HG02981 (cell line): Measurements from ENCODE around the gene SIGLECL1.
"Not testable (repeated sequence)": the region's sequence is repeated elsewhere in the genome, so short reads cannot be mapped to it uniquely, and the experiment has no call there.

ENCODE experiments used
- ATAC-seq: cut with Tn5 transposase; IDR thresholded peaks from one replicate; pipeline ENCODE4 v1.9.1; 2021; ENCODE audit warnings: mild to moderate bottlenecking, moderate library complexity; ENCODE audit not compliant: unreplicated experiment

The SIGLECL1 gene

DNA sequence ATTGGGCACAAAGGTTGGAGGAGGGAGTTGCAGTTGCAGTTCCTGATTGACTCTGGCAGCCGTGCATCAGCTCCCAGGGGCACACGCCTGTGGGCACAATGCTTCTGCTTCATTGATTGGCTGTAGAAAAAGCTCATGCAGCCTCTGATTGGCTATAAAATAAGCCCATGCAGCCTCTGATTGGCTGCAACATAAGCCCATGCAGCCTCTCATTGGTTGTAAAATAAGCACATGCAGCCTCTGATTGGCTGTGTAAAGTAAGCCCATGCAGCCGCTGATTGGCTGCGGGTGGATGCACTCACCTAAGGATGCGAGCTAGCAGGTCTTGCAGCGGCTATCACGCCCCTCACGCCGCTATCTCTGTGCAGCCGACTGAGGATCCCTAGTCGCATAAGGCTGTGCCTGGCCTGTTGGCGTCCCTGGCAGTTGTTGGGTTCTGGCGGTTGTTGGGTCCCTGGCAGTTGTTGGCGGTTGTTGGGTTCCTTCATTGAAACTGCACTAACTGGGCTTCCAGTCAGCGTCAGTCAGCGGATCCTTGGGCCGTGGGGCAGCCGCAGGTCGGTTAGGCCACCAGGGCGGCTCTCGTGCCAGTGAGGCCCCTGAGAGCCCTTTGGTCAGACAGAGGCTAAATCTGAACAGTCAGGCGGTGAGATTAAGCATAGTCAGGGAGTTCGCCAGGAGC, at the start of gene SIGLECL1:
Gene SIGLECL1, plus strand, starts transcription at position 295 of the 682 bp plus-strand sequence. CDS start 12,993 bp downstream, outside the sequence.
- ATAC-seq: no peak

DNA sequence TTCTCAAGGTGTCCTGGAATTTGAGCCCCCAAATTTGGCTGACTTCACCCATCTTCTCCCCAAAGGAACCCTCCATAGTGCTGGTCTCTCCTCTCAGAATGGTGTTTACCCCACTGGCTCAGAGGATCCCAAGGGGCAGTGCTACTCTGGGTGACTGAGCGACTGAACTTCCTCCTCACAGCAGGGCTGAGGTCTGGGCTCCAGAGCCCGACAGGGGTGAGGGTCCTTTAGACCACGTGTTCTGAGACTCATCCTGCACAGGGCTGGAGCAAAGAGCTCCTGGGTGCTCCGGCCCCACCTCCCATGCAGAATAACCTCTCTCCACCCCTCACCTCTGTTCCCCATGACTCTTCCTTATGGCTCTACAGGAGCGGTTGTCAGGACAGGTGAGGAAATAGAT, 49.2 kb upstream of the SIGLECL1 start:
- no peak for ATAC-seq

DNA sequence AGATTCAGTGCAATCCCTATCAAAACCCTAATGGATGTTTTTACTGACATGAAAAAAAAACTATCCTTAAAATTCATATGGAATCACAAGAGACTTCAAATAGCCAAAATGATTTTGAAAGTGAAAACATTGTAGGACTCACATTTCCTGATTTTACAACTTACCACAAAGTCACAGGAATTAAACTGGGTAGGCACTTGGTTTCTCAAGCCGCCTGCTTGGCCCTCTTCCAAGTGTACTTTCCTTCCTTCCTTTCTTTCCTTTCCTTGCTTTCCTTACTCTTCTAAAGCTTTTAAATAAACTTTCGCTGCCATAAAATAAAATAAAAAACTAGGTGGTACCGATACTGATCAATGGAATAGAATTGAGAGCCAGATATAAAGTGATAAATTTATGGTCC, 47.0 kb upstream of the SIGLECL1 start:
- no peak for ATAC-seq

DNA sequence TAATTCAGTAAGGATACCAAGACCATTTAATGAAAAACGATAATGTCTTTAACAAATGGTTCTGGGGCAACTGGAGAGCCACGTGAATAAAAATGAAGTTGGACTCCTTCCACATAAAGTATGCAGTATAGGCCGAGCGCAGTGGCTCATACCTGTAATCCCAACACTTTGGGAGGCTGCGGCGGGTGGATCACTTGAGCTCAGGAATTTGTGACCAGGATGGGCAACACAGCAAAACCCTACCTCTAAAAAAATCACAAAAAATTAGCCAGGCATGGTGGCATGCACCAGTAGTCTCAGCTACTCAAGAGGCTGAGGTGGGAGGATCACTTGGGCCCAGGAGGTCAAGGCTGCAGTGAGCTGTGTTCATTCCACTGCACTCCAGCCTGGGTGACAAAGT, 46.6 kb upstream of the SIGLECL1 start:
- no peak for ATAC-seq

DNA sequence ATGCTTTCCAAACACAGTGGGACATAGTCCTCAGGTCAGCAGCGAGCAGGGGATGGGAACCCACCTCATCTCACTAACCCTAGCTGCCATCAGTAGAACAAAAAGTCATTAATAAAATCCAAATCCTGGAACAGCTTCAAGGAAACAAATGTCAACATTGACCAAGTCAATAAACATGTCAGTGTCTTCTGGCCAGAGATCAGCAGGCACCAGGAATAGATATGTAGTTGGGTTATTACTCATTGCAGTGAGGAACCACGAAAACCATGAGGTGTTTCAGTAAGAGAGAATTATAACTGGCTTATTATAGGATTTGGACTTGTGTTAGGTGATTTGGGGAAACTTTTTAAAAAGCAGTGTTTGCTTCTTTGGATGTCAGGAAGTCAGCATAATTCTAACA, 43.1 kb upstream of the SIGLECL1 start:
- ATAC-seq: no peak

DNA sequence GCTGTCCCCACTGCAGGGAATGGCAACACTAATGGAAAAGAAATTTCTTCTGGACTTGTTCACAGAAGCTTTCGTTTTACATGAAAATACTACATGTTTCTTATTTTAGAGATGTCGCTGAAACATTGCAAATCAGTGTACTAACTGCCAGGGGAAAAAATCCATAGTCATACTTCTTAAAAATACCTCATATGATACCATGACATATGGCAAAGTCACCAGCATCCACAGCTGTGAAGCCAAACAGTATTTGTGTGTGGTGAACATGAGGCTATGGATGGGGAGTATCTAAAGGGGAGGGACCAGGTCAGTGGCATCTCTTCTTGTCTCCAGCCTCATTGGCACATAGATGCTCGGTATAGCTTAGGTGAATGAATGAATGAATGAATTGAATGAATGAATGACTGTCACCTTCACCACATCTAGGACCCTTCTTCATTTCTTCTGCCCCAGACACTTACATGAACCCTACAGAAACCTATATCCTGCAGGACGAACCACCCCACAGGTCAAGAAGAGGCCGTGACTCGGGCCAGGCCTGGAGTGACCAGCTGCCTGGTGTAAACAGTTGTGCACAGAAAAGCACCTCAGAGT, 40.6 kb upstream of the SIGLECL1 start:
- no peak for ATAC-seq

DNA sequence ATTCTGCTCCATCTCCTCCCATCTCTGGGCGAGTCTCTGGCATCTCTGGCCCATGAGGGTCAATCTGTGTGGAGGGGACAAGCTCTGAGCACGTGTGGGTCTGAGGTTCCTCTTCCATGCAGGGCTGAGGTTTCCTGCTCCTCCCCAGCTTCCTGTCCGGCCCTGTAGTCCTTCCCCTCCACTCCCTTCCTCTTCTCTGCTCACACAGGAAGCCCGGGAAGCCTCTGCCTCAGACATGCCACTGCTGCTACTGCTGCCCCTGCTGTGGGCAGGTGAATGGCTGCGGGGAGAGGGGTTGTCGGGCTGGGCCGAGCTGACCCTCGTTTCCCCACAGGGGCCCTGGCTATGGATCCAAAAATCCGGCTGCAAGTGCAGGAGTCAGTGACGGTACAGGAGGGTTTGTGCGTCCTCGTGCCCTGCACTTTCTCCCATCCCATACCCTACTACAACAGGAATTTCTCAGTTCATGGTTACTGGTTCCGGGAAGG, 40.0 kb upstream of the SIGLECL1 start:
- not testable (repeated sequence) for ATAC-seq

DNA sequence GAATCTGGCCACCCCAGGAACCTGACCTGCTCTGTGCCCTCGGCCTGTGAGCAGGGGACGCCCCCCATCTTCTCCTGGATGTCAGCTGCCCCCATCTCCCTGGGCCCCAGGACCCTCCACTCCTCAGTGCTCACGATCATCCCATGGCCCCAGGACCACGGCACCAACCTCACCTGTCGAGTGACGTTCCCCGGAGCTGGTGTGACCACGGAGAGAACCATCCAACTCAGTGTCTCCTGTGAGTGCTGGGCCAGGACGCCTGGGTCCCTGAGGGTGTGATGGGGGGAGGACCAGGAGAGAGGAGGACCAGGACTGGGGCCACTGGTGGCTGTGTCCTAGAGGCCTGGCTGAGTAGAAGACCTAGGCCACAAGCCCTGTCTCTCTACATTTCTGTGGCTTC, 39.0 kb upstream of the SIGLECL1 start:
- ATAC-seq: no peak

DNA sequence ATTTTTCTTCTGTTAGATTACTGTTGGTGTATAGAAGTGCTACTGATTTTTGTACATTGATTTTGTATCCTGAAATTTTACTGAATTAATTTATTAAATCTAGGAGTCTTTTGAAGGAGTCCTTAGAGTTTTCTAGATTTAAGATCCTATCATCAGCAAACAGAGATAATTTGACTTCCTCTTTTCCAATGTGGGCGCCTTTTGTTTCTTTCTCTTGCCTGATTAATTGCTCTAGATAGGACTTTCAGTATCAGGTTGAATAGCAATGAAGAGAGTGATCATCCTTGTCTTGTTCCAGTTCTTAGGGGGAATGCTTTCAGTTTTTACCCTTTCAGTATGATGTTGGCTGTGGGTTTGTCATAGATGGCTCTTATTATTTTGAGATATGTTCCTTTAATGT, 31.6 kb upstream of the SIGLECL1 start:
- ATAC-seq: no peak

DNA sequence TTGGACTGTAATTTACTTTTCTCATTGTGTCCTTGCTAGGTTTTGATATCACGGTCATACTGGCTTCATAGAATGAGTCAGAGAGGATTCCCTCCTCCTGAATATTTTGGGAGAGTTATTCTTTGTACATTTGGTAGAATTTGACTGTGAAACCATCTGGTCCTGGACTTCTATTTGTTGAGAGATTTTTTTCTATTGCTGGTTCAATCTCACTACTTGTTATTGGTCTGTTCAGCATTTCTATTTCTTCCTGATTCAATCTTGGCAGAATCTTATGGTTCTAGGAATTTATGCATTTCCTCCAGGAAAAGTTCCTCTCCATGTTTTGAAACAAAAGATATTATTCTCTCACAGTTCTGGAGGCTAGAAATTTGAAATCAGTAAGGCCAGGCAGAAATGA, 30.9 kb upstream of the SIGLECL1 start:
- no peak for ATAC-seq

DNA sequence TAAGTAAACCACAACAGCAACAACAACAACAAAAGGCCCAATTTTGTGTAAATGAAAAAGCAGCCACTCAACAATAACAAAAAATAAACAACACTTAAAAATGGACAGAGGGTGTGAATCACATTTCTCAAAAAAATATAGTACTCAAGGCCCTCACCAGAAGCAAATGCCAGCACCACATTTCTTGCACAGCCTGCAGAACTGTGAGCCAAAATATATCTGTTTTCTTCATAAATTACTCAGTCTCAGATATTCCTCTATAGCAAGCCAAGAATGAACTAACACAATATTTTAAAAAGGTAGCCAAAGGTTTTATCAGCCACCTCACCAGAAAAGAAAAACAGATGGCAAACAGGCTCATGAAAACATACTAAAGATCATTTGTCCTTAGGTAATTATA, 29.9 kb upstream of the SIGLECL1 start:
- ATAC-seq: no peak

DNA sequence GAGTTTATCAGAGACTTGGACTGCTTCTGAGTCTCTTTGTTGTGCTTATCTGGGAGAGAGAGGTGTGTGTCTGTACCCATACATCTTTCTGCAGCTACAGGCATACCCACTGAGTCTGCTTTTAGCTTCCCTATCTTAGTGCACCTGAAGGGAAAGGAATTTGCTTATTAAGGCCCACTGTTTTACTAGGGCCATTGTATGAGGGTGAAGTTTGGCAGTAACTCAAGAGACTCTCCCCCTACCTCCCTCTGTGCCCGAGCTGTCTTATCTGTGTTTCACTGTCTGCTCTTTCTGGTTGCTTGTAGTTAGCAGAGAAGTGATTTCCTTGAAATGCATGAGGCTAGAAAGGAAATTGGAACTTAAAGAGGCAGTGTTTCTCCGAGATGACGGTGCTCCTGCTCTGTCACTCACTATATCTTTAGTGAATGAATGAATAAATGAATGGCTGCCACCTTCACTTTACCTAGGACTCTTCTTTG, 26.7 kb upstream of the SIGLECL1 start:
- no peak for ATAC-seq

DNA sequence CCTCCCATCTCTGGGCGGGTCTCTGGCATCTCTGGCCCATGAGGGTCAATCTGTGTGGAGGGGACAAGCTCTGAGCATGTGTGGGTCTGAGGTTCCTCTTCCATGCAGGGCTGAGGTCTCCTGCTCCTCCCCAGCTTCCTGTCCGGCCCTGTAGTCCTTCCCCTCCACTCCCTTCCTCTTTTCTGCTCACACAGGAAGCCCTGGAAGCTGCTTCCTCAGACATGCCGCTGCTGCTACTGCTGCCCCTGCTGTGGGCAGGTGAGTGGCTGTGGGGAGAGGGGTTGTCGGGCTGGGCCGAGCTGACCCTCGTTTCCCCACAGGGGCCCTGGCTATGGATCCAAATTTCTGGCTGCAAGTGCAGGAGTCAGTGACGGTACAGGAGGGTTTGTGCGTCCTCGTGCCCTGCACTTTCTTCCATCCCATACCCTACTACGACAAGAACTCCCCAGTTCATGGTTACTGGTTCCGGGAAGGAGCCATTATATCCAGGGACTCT, 25.9 kb upstream of the SIGLECL1 start, which contains the start of gene CD33:
Gene CD33, plus strand, starts transcription at position 183 of the 496 bp plus-strand sequence. Its CDS starts 39 bp downstream, at position 222.
- not testable (repeated sequence) for ATAC-seq

DNA sequence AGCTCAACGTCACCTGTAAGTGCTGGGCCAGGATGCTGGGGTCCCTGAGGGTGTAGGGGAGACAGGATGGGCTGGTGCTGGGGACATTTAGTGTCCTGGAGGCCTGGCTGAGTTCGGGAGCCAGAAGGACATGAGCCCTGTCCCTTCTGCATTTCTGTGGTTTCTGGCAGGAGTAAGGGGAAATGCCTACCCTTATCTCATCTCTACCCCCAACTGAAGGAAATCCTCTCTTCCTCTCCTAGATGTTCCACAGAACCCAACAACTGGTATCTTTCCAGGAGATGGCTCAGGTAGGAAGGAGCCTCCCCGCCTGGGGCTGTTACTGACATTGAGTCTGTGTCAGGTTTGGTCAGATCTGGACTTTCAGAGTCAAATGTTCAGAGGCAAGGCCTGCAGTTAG, 24.8 kb upstream of the SIGLECL1 start:
- no peak for ATAC-seq

DNA sequence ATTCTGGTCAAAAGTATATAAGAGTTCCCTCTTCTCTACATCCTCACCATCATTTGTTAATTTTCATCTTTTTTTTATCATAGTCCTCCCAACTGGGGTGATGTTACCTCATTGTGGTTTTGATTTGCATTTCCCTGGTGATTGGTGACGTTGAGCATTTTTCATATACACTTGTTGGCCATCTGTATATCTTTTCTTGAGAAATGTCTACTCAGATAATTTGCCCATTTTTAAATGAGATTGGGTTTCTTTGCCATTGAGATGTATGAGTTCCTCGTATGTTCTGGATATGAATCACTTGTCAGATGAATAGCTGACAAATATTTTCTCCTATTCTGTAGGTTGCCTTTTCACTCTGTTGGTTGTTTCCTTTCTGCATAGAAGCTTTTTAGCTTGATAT, 23.6 kb upstream of the SIGLECL1 start:
- ATAC-seq: no peak

DNA sequence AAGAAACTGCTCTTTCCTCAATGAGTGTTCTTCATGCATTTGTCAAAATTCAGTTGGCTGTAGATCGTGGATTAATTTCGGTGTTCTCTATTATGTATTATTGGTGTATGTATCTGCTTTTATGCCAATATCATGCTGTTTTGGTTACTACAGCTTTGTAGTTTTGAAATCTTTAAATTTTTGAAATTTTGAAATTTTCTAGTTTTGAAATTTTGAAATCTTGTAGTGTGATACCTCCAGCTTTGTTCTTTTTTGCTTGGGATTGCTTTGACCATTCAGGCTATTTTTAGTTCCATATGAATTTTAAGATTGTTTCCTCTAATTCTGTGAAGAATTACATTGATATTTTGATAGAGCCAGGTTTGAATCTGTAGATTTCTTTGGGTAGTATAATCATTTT, 22.9 kb upstream of the SIGLECL1 start:
- no peak for ATAC-seq

DNA sequence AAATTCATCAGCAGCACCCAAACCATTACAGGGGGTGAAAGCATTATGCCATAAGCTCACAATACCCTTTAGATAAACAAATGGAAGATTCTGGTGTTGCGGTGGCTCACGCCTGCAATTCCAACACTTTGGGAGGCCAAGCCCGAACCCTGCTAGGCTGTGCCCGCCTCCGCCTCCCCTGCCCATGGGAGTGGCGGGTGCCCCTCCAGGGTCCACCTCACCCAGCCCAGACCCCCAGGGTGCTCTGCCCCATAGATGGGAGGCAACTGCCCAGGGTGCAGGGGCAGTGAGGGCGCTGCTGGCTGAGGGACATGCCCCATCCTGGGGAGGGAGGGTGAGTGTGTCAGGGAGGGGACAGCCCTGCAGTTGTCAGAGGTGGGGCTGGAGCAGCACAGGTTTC, 10.0 kb upstream of the SIGLECL1 start:
- ATAC-seq: no peak

DNA sequence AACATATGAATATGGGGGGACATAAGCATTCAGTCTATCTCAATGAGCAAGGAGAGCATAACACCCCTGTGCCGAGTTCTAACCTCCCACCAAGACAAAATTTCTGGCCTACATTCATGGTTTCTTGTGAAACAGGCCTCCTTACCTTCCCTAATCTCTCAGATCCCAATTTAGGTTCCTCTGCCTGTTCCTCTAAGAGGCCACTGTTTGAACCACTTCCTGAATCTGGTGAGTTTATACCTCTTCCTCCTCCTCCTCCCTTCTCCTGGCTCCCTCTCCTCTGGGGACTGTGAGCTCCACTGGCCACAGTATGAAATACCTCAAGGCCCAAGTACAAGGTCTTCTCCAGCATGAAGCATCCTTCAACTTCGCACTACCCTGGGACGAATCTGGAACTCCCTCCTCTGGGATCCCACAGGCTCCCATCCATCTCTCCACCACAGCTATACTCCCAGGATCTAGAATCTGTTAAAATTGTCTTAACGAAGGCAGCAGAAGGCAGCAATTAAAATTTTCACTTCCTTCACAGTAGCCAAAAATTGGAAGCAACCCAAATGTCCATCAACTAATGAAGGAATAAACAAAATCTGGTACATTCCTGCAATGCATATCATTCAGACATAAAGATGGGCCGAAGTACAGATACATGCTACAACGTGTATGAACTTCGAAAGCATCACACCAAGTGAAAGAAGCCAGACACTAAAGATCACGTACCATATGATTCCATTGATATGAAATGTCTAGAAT, 7.8 kb upstream of the SIGLECL1 start:
- no peak for ATAC-seq

DNA sequence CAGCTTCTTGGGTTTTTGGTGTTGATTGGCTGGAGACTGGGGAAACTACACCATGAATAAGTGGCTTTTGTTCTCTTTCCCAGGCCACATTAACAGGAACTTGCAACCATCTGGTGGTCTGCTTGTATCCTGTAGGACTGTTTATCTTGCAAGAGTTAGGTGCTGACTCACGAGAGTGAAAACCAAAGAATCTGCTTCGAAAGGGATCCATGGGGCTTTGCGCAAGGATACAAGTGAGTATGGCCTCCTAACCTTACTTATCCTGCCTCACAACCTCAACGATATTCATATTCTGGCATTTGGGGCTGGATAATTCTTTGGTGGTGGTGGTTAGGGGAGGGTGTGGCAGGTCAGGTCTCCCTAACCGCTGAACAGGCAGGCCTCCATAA, 4.7 kb upstream of the SIGLECL1 start:
- ATAC-seq: no peak

DNA sequence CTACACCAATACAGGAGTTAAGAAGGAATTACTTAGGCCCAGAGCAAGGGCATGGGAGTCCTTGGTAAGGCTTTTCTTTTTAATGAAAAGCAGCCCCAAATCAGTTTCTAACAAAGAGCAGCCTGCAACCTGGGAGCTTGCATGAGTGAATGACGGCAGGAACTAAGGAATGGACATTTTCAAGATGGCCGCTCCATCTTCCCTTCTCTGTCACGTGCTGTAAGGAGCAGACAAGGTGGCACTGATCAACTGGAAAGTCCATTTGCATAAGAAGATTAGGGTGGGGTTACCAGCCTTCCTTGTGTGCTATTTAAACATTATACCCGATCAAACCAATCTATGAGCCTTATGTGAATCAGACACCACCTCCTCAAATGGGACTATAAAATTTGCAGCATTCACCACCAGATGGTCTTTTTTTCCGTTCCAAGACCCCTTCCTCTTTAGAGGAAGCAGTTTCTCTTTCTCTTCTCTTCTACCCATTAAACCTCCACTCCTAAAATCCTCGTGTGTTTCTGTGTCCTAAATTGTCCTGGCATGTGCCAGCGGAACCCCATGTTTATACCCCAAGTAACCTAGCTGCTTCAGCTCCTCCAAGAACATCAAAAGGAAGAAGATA, 2.8 kb upstream of the SIGLECL1 start:
- no peak for ATAC-seq

DNA sequence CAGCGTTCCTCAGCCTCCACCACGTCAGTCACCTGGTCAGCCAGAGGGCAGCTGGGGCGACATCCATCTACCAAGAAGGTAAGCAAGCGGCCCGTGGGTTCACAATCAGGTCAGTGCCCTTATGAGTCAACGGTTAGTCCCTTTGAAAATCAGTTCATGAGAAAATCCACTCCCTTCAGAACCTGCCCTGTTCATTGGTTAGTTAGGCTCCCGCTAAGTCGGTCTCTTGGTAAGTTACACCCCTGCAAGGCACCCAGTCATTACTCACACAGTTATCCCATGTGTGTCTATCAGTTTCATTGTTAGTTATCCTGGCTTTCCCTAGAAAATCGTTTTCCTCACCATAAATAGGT, 564 bp downstream of the SIGLECL1 start:
- ATAC-seq: no peak
